HEK293 (cell line): ENCODE measurements around the gene SMC5.

Experiments used
- CTCF ChIA-PET: fragments of 350-600 bp; formaldehyde crosslinking; extraction: SDS; loops from one replicate; lab custom pipeline; 2021; ENCODE audit warnings: antibody characterized with exemption; lab: Yijun Ruan, JAX
- POLR2A ChIA-PET: fragments of 300-600 bp; formaldehyde crosslinking; extraction: SDS; loops from one replicate; lab custom pipeline; 2020; ENCODE audit warnings: antibody characterized with exemption, inconsistent platforms; lab: Yijun Ruan, JAX
- H3K27ac ChIP-seq: fragments of 200-500 bp; sonication (Bioruptor generic); 2 replicates; pipeline ENCODE4 v1.5.1; 2014; ENCODE audit warnings: low read depth, low read length, control low read depth, inconsistent platforms; ENCODE audit errors: extremely low read depth
- H3K36me3 ChIP-seq, 2 experiments: fragments of 200-500 bp in 1 of 2; sonication (Bioruptor generic) in 1 of 2; 1 replicate in 1 of 2; 2 replicates in 1 of 2; pipeline ENCODE4 v1.5.1; 2014 to 2017; ENCODE audit warnings: inconsistent platforms in 2 of 2, low read length in 2 of 2; ENCODE audit not compliant: control insufficient read depth in 2 of 2, insufficient read depth in 1 of 2
- H3K4me1 ChIP-seq: fragments of 200-500 bp; sonication (Bioruptor generic); 2 replicates; pipeline ENCODE4 v1.5.1; 2014; ENCODE audit warnings: mild to moderate bottlenecking, low read length, inconsistent platforms; ENCODE audit not compliant: control insufficient read depth, insufficient read depth
- H3K4me3 ChIP-seq: 2 replicates; pipeline ENCODE4 v1.5.1; 2011; ENCODE audit warnings: low read depth, mild to moderate bottlenecking, control low read depth, low read length, moderate library complexity
- H3K9me3 ChIP-seq: fragments of 200-500 bp; sonication (Bioruptor generic); 2 replicates; pipeline ENCODE4 v1.5.1; 2014; ENCODE audit warnings: low read depth, low read length, inconsistent platforms; ENCODE audit not compliant: control insufficient read depth, insufficient read depth
- KLF10 ChIP-seq: fragments of 450-650 bp; IDR thresholded peaks from 2 replicates; pipeline ENCODE4 v1.5.1; 2018; ENCODE audit warnings: missing biosample characterization, mild to moderate bottlenecking, missing genetic modification characterization
- MZF1 ChIP-seq: fragments of 450-650 bp; formaldehyde crosslinking; IDR thresholded peaks from 2 replicates; pipeline ENCODE4 v1.5.1; 2017; ENCODE audit warnings: missing biosample characterization, missing genetic modification characterization, borderline replicate concordance
- SCRT2 ChIP-seq: fragments of 450-650 bp; formaldehyde crosslinking; IDR thresholded peaks from 2 replicates; pipeline ENCODE4 v1.5.1; 2016; ENCODE audit warnings: missing biosample characterization, missing genetic modification characterization
- SP7 ChIP-seq: fragments of 450-650 bp; formaldehyde crosslinking; IDR thresholded peaks from 2 replicates; pipeline ENCODE4 v1.5.1; 2016; ENCODE audit warnings: missing biosample characterization, missing genetic modification characterization
- ZBTB20 ChIP-seq: fragments of 450-650 bp; formaldehyde crosslinking; IDR thresholded peaks from 2 replicates; pipeline ENCODE4 v1.5.1; 2016; ENCODE audit warnings: missing biosample characterization, missing genetic modification characterization
- ZFP37 ChIP-seq: fragments of 450-650 bp; formaldehyde crosslinking; IDR thresholded peaks from 2 replicates; pipeline ENCODE4 v1.5.1; 2016; ENCODE audit warnings: missing biosample characterization, missing genetic modification characterization
- ZNF114 ChIP-seq: fragments of 450-650 bp; formaldehyde crosslinking; IDR thresholded peaks from 2 replicates; pipeline ENCODE4 v1.5.0; 2017; ENCODE audit warnings: missing biosample characterization, missing genetic modification characterization
- ZNF121 ChIP-seq: fragments of 450-650 bp; formaldehyde crosslinking; IDR thresholded peaks from 2 replicates; pipeline ENCODE4 v1.5.1; 2016; ENCODE audit warnings: missing biosample characterization, missing genetic modification characterization
- ZNF132 ChIP-seq: fragments of 450-650 bp; formaldehyde crosslinking; IDR thresholded peaks from 2 replicates; pipeline ENCODE4 v1.5.1; 2017; ENCODE audit warnings: missing biosample characterization, missing genetic modification characterization, borderline replicate concordance
- ZNF248 ChIP-seq: fragments of 450-650 bp; formaldehyde crosslinking; IDR thresholded peaks from 2 replicates; pipeline ENCODE4 v1.5.1; 2017; ENCODE audit warnings: missing biosample characterization, missing genetic modification characterization
- ZNF26 ChIP-seq: fragments of 450-650 bp; formaldehyde crosslinking; IDR thresholded peaks from 2 replicates; pipeline ENCODE4 v1.5.1; 2016; ENCODE audit warnings: missing biosample characterization, missing genetic modification characterization
- ZNF274 ChIP-seq, 2 experiments: fragments of 200-500 bp in 1 of 2; fragments of 450-650 bp in 1 of 2; sonication (Bioruptor generic) in 1 of 2; formaldehyde crosslinking in 1 of 2; IDR thresholded peaks; 2 replicates each; pipeline versions ENCODE4 v1.5.1 to v1.6.1; 2014 to 2016; ENCODE audit warnings: borderline replicate concordance in 1 of 2, inconsistent platforms in 1 of 2, low read length in 1 of 2, missing biosample characterization in 1 of 2, missing genetic modification characterization in 1 of 2
- ZNF311 ChIP-seq: fragments of 450-650 bp; formaldehyde crosslinking; IDR thresholded peaks from 2 replicates; pipeline ENCODE4 v1.5.1; 2017; ENCODE audit warnings: missing biosample characterization, missing genetic modification characterization, borderline replicate concordance
- ZNF394 ChIP-seq: fragments of 450-650 bp; formaldehyde crosslinking; IDR thresholded peaks from 2 replicates; pipeline ENCODE4 v1.5.1; 2016; ENCODE audit warnings: missing biosample characterization, missing genetic modification characterization, mild to moderate bottlenecking, moderate library complexity, borderline replicate concordance
- ZNF426 ChIP-seq: fragments of 450-650 bp; formaldehyde crosslinking; IDR thresholded peaks from 2 replicates; pipeline ENCODE4 v1.5.1; 2017; ENCODE audit warnings: missing biosample characterization, missing genetic modification characterization, mild to moderate bottlenecking, inconsistent platforms, moderate library complexity
- ZNF449 ChIP-seq: fragments of 450-650 bp; formaldehyde crosslinking; IDR thresholded peaks from 2 replicates; pipeline ENCODE4 v1.5.1; 2017; ENCODE audit warnings: missing biosample characterization, mild to moderate bottlenecking, missing genetic modification characterization, moderate library complexity
- ZNF514 ChIP-seq: fragments of 450-650 bp; formaldehyde crosslinking; IDR thresholded peaks from 2 replicates; pipeline ENCODE4 v1.5.1; 2016; ENCODE audit warnings: missing biosample characterization, missing genetic modification characterization
- ZNF555 ChIP-seq: fragments of 450-650 bp; formaldehyde crosslinking; conservative IDR thresholded peaks from 2 replicates; pipeline ENCODE4 v1.5.1; 2017; ENCODE audit warnings: missing biosample characterization, mild to moderate bottlenecking, missing genetic modification characterization, inconsistent platforms
- ZNF626 ChIP-seq: fragments of 450-650 bp; sonication (Bioruptor Pico); formaldehyde crosslinking; IDR thresholded peaks from 2 replicates; pipeline ENCODE4 v1.5.1; 2018; ENCODE audit warnings: missing biosample characterization, missing genetic modification characterization, inconsistent platforms
- ZNF664 ChIP-seq: fragments of 450-650 bp; formaldehyde crosslinking; IDR thresholded peaks from 2 replicates; pipeline ENCODE4 v1.5.1; 2016; ENCODE audit warnings: missing biosample characterization, missing genetic modification characterization
- ZNF792 ChIP-seq: fragments of 450-650 bp; formaldehyde crosslinking; IDR thresholded peaks from 2 replicates; pipeline ENCODE4 v1.5.1; 2016; ENCODE audit warnings: missing biosample characterization, missing genetic modification characterization
- TF ChIP-seq, protein P1 (sequence below): fragments of 450-650 bp; formaldehyde crosslinking; conservative IDR thresholded peaks from 2 replicates; pipeline ENCODE4 v1.5.1; 2016; ENCODE audit warnings: low read depth, missing biosample characterization, missing genetic modification characterization
- TF ChIP-seq, protein P2 (sequence below): fragments of 450-650 bp; formaldehyde crosslinking; IDR thresholded peaks from 2 replicates; pipeline ENCODE4 v1.5.1; 2016; ENCODE audit warnings: missing biosample characterization, missing genetic modification characterization

SMC5 gene

GRCh38 chr9:70355801-70356200 is 97.0 kb downstream of the SMC5 start (continued):
- TF ChIP-seq ZNF664 = no peak
- TF ChIP-seq ZNF248 (tag by site-specific recombination) = no peak
- TF ChIP-seq ZNF449 (tag by site-specific recombination) = no peak
- TF ChIP-seq MZF1 = no peak

GRCh38 chr9:70362952-70363351 is 104.2 kb downstream of the SMC5 start:
- ChIA-PET POLR2A (no interaction called here), CTCF (no interaction called here)
- H3K27ac ChIP-seq = no peak overlapping the region
- H3K4me3 ChIP-seq = no peak overlapping the region
- TF ChIP-seq ZBTB20 (tag by site-specific recombination) = no peak
- TF ChIP-seq ZNF792 = no peak
- TF ChIP-seq ZNF311 (tag by site-specific recombination) = no peak
- TF ChIP-seq ZNF26 (tag by site-specific recombination) = no peak
- TF ChIP-seq ZNF426 (tag by site-specific recombination) = no peak
- no peak for TF ChIP-seq ZNF514 (tag by site-specific recombination)
- no peaks in the 10 kb centered on the region for H3K9me3 ChIP-seq
- H3K4me1 ChIP-seq = no peaks in the 10 kb centered on the region
- peaks cover 0 to 8% of the 10 kb centered on the region in 2 experiments; a peak in 1 of 3 replicates for H3K36me3 ChIP-seq

DNA sequence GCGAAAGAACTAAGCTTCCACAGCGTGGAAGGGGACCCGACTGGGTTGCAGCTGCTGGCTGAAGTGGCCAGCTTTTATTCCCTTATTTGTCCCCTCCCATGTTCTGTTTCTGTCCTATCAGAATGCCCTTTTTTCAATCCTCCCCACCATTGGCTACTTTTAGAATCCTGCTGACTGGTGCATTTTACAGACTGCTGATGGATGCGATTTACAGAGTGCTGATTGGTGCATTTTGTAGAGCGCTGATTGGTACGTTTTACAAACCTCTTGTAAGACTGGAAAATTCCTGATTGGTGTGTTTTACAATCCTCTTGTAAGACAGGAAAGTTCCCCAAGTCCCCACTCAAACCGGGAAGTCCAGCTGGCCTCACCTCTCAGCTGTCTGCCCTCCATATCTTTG is 105.0 kb downstream of the SMC5 start:
- CTCF ChIA-PET = interaction anchor here (0.6 kb wide), 1 partner anchor 343 kb away, joined by 4 read pairs; no protein-coding TSS in a partner anchor
- TF ChIP-seq ZNF114 (no peak), ZFP37 (tag by site-specific recombination) (no peak), ZNF394 (tag by site-specific recombination) (no peak), ZNF132 (tag by site-specific recombination) (no peak), ZNF626 (tag by site-specific recombination) (no peak), ZNF121 (tag by site-specific recombination) (no peak), SCRT2 (no peak), SP7 (tag by site-specific recombination) (no peak), KLF10 (no peak), ZNF555 (tag by site-specific recombination) (no peak), ZNF274 (IDR thresholded peaks at IDR 0.05; ENCODE audit: low read length) (no peak), ZNF274 (tag by site-specific recombination; IDR thresholded peaks at IDR 0.05; ENCODE audit: borderline replicate concordance) (no peak)
- TF ChIP-seq, protein P1, sequence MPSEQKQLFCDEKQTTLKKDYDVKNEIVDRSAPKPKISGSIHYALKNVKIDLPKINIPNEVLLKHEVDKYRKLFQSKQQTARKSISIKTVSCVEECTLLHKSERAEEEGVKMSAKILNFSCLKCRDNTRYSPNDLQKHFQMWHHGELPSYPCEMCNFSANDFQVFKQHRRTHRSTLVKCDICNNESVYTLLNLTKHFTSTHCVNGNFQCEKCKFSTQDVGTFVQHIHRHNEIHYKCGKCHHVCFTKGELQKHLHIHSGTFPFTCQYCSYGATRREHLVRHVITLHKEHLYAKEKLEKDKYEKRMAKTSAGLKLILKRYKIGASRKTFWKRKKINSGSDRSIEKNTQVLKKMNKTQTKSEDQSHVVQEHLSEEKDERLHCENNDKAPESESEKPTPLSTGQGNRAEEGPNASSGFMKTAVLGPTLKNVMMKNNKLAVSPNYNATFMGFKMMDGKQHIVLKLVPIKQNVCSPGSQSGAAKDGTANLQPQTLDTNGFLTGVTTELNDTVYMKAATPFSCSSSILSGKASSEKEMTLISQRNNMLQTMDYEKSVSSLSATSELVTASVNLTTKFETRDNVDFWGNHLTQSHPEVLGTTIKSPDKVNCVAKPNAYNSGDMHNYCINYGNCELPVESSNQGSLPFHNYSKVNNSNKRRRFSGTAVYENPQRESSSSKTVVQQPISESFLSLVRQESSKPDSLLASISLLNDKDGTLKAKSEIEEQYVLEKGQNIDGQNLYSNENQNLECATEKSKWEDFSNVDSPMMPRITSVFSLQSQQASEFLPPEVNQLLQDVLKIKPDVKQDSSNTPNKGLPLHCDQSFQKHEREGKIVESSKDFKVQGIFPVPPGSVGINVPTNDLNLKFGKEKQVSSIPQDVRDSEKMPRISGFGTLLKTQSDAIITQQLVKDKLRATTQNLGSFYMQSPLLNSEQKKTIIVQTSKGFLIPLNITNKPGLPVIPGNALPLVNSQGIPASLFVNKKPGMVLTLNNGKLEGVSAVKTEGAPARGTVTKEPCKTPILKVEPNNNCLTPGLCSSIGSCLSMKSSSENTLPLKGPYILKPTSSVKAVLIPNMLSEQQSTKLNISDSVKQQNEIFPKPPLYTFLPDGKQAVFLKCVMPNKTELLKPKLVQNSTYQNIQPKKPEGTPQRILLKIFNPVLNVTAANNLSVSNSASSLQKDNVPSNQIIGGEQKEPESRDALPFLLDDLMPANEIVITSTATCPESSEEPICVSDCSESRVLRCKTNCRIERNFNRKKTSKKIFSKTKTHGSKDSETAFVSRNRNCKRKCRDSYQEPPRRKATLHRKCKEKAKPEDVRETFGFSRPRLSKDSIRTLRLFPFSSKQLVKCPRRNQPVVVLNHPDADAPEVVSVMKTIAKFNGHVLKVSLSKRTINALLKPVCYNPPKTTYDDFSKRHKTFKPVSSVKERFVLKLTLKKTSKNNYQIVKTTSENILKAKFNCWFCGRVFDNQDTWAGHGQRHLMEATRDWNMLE (tag by site-specific recombination) = no peak
- TF ChIP-seq, protein P2, sequence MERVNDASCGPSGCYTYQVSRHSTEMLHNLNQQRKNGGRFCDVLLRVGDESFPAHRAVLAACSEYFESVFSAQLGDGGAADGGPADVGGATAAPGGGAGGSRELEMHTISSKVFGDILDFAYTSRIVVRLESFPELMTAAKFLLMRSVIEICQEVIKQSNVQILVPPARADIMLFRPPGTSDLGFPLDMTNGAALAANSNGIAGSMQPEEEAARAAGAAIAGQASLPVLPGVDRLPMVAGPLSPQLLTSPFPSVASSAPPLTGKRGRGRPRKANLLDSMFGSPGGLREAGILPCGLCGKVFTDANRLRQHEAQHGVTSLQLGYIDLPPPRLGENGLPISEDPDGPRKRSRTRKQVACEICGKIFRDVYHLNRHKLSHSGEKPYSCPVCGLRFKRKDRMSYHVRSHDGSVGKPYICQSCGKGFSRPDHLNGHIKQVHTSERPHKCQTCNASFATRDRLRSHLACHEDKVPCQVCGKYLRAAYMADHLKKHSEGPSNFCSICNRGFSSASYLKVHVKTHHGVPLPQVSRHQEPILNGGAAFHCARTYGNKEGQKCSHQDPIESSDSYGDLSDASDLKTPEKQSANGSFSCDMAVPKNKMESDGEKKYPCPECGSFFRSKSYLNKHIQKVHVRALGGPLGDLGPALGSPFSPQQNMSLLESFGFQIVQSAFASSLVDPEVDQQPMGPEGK (tag by site-specific recombination) = no peak
- POLR2A ChIA-PET = interaction anchor here (1.1 kb wide), 1 partner anchor 55 kb away, joined by 6 read pairs; no protein-coding TSS in a partner anchor
- Histone ChIP-seq H3K9me3 (no peaks in the 10 kb centered on the region), H3K27ac (no peak overlapping the region), H3K36me3 (peaks cover 0 to 7% of the 10 kb centered on the region in 2 experiments; a peak in 1 of 3 replicates), H3K4me1 (no peaks in the 10 kb centered on the region), H3K4me3 (no peak overlapping the region)
